GM12873 (cell line): Measurements from ENCODE around the gene ONECUT2.

Source experiments
- CTCF ChIP-seq: IDR thresholded peaks from 2 replicates; pipeline ENCODE4 v1.5.1; 2012; ENCODE audit warnings: low read depth, mild to moderate bottlenecking, moderate library complexity, low read length, control low read depth; ENCODE audit not compliant: insufficient read depth; ENCODE audit errors: missing control alignments

Gene ONECUT2

DNA sequence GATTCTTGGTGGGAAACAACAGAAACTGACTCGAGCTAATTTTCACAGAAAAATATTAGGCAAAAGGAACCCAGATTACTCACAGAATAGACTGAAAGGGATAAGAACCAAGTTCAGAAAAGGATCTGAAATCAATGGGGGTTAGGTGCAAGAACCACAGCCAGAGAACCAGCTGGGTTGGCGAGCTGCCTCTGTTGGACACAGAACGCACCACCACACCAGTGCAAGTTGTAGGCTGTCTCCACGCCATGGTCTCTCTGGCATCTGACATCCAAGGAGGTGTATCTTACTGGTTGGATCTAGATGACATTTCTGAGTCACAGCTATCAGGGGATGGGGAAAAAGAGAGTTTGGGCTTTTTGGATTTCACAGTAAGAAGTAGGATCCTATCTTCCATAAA lies 18.6 kb upstream of the ONECUT2 start:
- no peak for TF ChIP-seq CTCF

DNA sequence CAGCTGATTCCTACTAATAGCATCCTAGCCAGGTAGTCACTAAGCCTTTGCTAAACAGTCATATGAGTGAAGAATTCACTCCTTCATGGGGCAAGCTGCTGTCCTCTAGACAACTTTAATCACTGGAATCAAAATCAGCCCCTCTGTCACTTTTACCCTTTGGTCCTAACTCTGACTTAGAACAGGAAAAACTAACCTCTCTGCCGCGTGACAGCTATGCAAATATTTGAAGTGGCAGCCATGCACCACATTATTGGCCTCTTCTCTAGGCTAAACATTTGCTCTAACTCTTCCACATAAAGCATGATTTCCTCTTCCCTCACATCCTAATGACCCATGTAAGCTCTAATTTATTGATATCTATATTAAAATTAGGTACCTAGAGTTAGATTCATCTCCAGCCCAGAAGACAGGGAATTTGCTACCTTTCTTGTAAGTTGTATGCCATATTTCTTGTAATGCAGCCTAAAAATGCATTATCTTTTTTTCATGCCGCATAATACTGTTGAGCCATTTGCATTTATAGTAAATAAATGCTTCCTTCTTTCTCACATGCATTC lies 12.8 kb upstream of the ONECUT2 start:
- no peak for TF ChIP-seq CTCF

DNA sequence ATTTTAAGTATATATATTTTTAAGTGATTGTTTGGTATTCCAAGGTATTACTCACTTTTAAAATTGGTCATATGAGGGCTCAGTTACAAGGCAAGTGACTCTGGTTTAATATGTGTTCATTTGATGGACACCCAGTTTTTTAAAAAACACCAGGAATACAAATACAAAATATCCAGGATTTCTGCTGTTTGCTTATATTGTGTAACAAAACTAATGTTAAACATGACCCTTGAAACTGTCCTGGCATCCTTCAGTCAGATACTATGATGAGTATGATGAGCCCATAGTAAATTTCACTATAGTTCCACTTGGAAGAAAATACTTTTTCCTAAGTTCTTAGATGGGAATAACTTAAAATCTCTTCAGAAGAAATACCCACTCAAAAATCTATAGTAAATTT lies 11.4 kb upstream of the ONECUT2 start:
- TF ChIP-seq CTCF, result no peak

DNA sequence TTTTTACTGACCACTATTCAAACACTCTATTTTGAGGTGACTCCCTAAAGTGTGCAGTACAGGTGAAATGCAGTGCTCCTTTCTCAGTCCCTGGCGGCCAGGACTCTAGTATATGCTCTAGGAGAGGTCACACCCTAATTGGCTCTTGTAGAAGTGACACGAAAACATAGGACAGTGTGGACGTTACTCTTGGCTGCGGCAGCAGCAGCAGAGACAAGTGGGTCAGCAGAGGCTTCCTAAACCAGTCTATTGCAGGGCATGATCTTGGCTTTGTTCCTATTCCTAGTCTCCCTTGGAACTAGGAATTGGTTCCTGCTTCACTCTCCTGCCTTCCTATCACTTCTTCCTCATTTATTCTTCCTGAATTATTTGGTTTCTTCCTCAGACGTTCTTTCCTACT lies 10.1 kb upstream of the ONECUT2 start:
- TF ChIP-seq CTCF, result no peak

DNA sequence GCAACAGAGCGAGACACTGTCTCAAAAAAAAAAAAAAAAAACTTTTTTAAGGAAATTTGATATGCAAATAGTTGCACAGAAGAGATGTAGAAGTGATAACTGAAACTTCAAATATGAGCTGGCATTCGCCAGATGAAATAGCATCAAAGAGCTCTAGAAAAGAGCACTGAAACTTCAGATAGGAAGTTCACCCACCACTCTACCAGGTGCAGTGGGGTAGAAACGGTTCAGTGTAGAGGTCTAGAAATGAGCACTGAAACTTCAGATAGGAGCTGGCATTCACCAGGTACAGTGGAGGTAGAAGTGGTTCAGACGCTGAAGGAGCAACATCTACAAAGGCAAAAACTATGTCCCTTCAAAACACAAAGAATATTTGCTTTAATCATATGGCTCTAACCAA lies 9.0 kb upstream of the ONECUT2 start:
- no peak for TF ChIP-seq CTCF

- no peak for TF ChIP-seq CTCF
Observed at GRCh38 chr18:57427429-57428201, 7.6 kb upstream of the ONECUT2 start.

DNA sequence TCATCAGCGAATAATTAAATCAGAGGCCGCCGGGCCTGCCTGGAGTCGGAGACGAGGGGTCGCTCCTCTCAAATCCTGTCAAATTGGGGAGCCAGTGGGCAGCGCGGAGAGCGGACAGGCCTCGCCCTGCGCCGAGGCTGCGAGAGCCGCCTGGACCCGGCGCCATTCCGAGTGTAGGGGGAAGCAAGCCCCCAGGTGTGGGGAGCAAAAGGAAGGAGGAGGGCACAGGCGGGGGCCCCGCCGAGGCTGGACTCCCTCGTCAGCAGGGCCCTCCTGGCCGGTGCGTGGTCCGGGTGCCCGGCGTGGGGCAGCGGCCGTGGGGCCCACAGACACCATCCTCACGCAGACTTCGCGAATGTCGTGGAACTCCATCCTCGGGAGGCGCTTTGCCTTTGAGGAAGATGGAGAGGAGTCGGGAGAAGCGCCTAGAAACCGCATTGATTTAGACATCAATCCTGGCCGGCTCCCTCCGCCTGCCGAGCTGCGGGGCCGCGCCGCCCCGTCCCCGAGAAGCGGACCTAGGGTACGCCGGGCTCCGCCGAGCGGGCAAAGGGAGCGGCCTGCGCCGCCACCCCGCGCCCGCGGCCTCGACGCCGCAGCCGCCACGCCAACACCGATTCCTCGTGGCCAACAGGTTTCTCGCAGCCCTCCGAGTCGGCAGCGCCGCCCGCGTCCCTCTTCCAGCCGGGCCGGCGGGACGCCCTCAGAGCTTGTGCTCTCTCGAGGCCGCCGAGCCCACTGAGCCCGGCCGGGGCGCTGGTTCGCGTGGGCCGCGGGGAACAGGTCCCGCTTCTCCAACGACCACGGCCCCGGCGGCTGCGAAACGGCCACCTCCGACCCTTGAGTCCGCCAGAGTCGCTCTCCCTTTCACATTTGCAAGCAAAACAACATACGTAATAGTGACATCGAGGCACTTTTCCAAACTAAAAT lies 6.7 kb upstream of the ONECUT2 start:
- no peak for TF ChIP-seq CTCF
